ENCODE measurements around the gene SERPINA1.

DNA sequence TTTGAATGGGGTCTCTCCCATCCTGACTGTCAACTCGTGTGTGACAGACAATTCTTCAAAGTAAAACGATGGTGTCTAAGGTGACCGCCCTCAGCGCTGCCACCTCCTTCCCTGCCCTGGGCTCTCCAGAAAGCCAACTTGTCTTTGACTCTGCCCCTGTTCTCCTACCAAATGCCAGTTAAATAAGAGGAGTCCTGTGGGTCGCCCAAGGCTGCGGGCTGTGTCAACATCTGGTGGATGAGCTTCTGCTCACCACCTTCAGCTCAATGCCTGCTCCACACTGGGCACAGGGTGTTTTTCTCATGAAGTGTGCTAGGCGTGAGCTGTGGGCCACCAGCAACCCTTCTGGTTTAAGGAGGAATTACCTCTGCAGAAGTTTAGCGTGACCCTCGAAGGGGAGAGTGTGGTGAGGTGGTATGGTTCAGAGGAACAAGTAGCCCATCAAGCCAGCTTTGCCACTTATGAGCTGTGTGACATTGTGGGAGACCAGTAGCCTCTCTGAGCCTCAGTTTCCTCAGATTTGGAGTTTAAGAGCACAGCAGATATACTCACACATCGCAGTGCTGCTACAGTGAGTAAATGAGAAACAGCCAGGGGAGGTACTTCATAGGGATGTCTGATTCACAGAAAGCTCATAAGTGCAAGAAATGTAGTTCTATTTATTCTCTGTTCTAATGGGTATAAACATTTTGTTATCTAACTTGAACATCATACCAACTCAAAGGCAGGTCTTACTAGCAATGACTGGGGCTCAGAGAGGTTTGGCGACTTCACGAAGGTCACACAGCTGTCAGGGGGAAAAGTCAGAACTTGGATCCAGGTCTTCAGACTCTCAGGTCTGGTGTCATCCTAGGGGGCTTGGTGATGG lies 12.1 kb downstream of the SERPINA1 start:
- no peak for TF ChIP-seq NFRKB (IDR thresholded peaks at IDR 0.05)
- TF ChIP-seq SUZ12 (IDR thresholded peaks at IDR 0.05), result no peak
- no peak for TF ChIP-seq FOXM1 (IDR thresholded peaks at IDR 0.05; ENCODE audit: borderline replicate concordance)
- TF ChIP-seq, protein P1, sequence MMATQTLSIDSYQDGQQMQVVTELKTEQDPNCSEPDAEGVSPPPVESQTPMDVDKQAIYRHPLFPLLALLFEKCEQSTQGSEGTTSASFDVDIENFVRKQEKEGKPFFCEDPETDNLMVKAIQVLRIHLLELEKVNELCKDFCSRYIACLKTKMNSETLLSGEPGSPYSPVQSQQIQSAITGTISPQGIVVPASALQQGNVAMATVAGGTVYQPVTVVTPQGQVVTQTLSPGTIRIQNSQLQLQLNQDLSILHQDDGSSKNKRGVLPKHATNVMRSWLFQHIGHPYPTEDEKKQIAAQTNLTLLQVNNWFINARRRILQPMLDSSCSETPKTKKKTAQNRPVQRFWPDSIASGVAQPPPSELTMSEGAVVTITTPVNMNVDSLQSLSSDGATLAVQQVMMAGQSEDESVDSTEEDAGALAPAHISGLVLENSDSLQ (IDR thresholded peaks at IDR 0.05), result no peak

All from HEK293T (cell line).